Suprapubic skin (tissue), 3 donors: ENCODE results near the gene NEDD1.

Experiments
- CTCF ChIP-seq, 2 donors: fragments of 200-600 bp in 1 of 2; fragments of 450-650 bp in 1 of 2; sonication (generic) in 1 of 2; IDR thresholded peaks; one replicate each; pipeline ENCODE4 v1.5.1; 2016 to 2019; ENCODE audit warnings: antibody characterized with exemption in 2 of 2, mild to moderate bottlenecking in 1 of 2, moderate library complexity in 1 of 2
- POLR2A ChIP-seq, 2 donors: fragments of 450-650 bp; IDR thresholded peaks; one replicate each; pipeline ENCODE4 v1.6.1; 2017; ENCODE audit warnings: antibody characterized with exemption in 2 of 2, mild to moderate bottlenecking in 2 of 2, moderate library complexity in 2 of 2

- TF ChIP-seq POLR2A (IDR thresholded peaks at IDR 0.05), result no peak
- no peak for TF ChIP-seq CTCF (IDR thresholded peaks at IDR 0.05)
These were observed 584 bp upstream of the NEDD1 start for GRCh38 chr12:96906498-96906848.
